Neuronal stem cell (in vitro differentiated cells): ENCODE results near the gene RAB22A.
A peak's percentile ranks its signal among the peaks of the same experiment; 100 is the strongest.

Experiments used
- DNase-seq: peaks from one replicate; pipeline ENCODE4 v3.0.0-alpha.2; 2013; ENCODE audit warnings: low spot score
- H2AFZ ChIP-seq: one replicate; pipeline ENCODE4 v1.6.1; 2013; ENCODE audit warnings: mild to moderate bottlenecking, low read length, inconsistent platforms
- H2AK5ac ChIP-seq: 2 replicates; pipeline ENCODE4 v1.6.1; 2013; ENCODE audit warnings: low read depth, mild to moderate bottlenecking, inconsistent platforms, low read length, moderate library complexity, mixed read lengths
- H2BK120ac ChIP-seq: 2 replicates; pipeline ENCODE4 v1.6.1; 2013; ENCODE audit warnings: low read depth, mild to moderate bottlenecking, inconsistent platforms, low read length, moderate library complexity, mixed read lengths
- H2BK12ac ChIP-seq: one replicate; pipeline ENCODE4 v1.6.1; 2013; ENCODE audit warnings: low read length, inconsistent platforms
- H2BK15ac ChIP-seq: 2 replicates; pipeline ENCODE4 v1.6.1; 2013; ENCODE audit warnings: mild to moderate bottlenecking, low read length, inconsistent platforms, mixed read lengths
- H2BK5ac ChIP-seq: one replicate; pipeline ENCODE4 v1.6.1; 2013; ENCODE audit warnings: inconsistent platforms, mild to moderate bottlenecking, low read length, moderate library complexity
- H3K14ac ChIP-seq: one replicate; pipeline ENCODE4 v1.6.1; 2013; ENCODE audit warnings: low read length, inconsistent platforms
- H3K18ac ChIP-seq: 2 replicates; pipeline ENCODE4 v1.6.1; 2013; ENCODE audit warnings: low read length, inconsistent platforms
- H3K23ac ChIP-seq: 2 replicates; pipeline ENCODE4 v1.6.1; 2013; ENCODE audit warnings: low read depth, mild to moderate bottlenecking, mixed read lengths, low read length, inconsistent platforms; ENCODE audit not compliant: poor library complexity
- H3K27ac ChIP-seq: replicated peaks from 3 replicates; pipeline ENCODE4 v1.5.1; 2013; ENCODE audit warnings: low read length, inconsistent platforms
- H3K27me3 ChIP-seq, 3 experiments: 2 replicates each; pipeline ENCODE4 v1.6.1; 2013; ENCODE audit warnings: low read length in 3 of 3, mild to moderate bottlenecking in 2 of 3, inconsistent platforms in 1 of 3, low read depth in 1 of 3, mixed read lengths in 1 of 3, moderate library complexity in 1 of 3; ENCODE audit not compliant: control insufficient read depth in 3 of 3, insufficient read depth in 3 of 3
- H3K36me3 ChIP-seq, 2 donors: replicated peaks in 1 of 2; 2 replicates each; pipeline ENCODE4 v1.6.1; 2013; ENCODE audit warnings: low read length in 2 of 2; ENCODE audit not compliant: control insufficient read depth in 2 of 2, insufficient read depth in 2 of 2
- H3K4ac ChIP-seq: 2 replicates; pipeline ENCODE4 v1.6.1; 2013; ENCODE audit warnings: inconsistent platforms, mild to moderate bottlenecking, low read length, moderate library complexity
- H3K4me1 ChIP-seq, 2 donors: 1 replicate in 1 of 2; 2 replicates in 1 of 2; pipeline ENCODE4 v1.6.1; 2013; ENCODE audit warnings: low read length in 2 of 2, low read depth in 1 of 2; ENCODE audit not compliant: control insufficient read depth in 2 of 2, insufficient read depth in 1 of 2
- H3K4me2 ChIP-seq: one replicate; pipeline ENCODE4 v1.6.1; 2013; ENCODE audit warnings: mild to moderate bottlenecking, low read length, inconsistent platforms; ENCODE audit not compliant: insufficient read depth, poor library complexity, severe bottlenecking
- H3K4me3 ChIP-seq, 2 donors: 2 replicates each; pipeline ENCODE4 v1.5.1; 2013; ENCODE audit warnings: low read length in 2 of 2, mild to moderate bottlenecking in 2 of 2, inconsistent platforms in 1 of 2, moderate library complexity in 1 of 2
- H3K79me1 ChIP-seq: one replicate; pipeline ENCODE4 v1.6.1; 2013; ENCODE audit warnings: low read depth, mild to moderate bottlenecking, inconsistent platforms, low read length, moderate library complexity
- H3K9ac ChIP-seq: one replicate; pipeline ENCODE4 v1.6.1; 2013; ENCODE audit warnings: mild to moderate bottlenecking, low read depth, low read length, inconsistent platforms; ENCODE audit not compliant: poor library complexity
- H3K9me3 ChIP-seq, 2 donors: replicated peaks in 1 of 2; 2 replicates each; pipeline versions ENCODE3 to v1.6.1; 2013; ENCODE audit warnings: low read length in 2 of 2, mild to moderate bottlenecking in 2 of 2, inconsistent platforms in 1 of 2, low read depth in 1 of 2, mixed read lengths in 1 of 2, moderate library complexity in 1 of 2; ENCODE audit not compliant: control insufficient read depth in 2 of 2, insufficient read depth in 1 of 2
- H4K8ac ChIP-seq: one replicate; pipeline ENCODE4 v1.6.1; 2013; ENCODE audit warnings: low read depth, mild to moderate bottlenecking, inconsistent platforms, low read length, moderate library complexity
- H4K91ac ChIP-seq: one replicate; pipeline ENCODE4 v1.6.1; 2013; ENCODE audit warnings: low read length, low read depth, mild to moderate bottlenecking, inconsistent platforms; ENCODE audit not compliant: poor library complexity
- WGBS, 2 donors: extraction: QIAGEN DNeasy Blood & Tissue Kit; methylation state at CpG; one replicate each; pipeline ENCODE4 v1.1.7; 2013; ENCODE audit warnings: missing lambda C conversion rate in 2 of 2, mixed read lengths in 1 of 2; ENCODE audit not compliant: insufficient read length in 2 of 2, insufficient replicate concordance in 1 of 2; ENCODE audit errors: extremely low coverage in 2 of 2; 5-methylcytosine and 5-hydroxymethylcytosine counted together

Gene RAB22A

DNA sequence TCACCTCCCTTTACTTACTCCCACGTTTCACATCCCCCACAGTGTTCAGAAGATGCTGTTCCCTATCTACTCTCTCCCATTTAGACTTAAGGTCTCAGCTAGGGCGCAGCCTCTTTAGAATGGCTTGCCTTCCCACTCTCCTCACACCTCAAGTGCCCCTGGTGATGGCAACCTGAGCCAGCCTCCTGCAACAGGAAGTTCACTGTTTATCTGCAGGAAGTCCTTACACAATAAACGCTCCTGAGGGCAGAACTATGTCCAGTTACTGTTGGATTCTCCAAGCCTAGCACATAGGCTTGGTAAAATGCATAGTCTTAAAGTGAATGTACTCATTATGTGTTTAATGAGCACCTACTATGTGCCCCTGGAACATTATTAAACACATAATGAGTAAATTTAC is 21.9 kb upstream of the RAB22A start:
- H4K91ac ChIP-seq, result no peak overlapping the region
- no peak overlapping the region for H2AK5ac ChIP-seq
- H3K9ac ChIP-seq, result no peak overlapping the region
- H3K18ac ChIP-seq, result no peak overlapping the region
- H3K9me3 ChIP-seq, result no peaks in the 10 kb centered on the region
- H4K8ac ChIP-seq, result no peak overlapping the region
- no peaks in the 10 kb centered on the region for H3K27me3 ChIP-seq
- H3K4ac ChIP-seq, result no peak overlapping the region
- DNase-seq, result no peak
- no peak overlapping the region for H3K27ac ChIP-seq
- no peaks in the 10 kb centered on the region for H3K4me1 ChIP-seq
- no peak overlapping the region for H3K4me3 ChIP-seq
- no peak overlapping the region for H3K14ac ChIP-seq
- no peaks in the 10 kb centered on the region for H3K79me1 ChIP-seq
- no peak overlapping the region for H2BK120ac ChIP-seq
- H2BK12ac ChIP-seq, result no peak overlapping the region
- H3K36me3 ChIP-seq, result peaks cover 0 to 5% of the 10 kb centered on the region in 2 donors
- H2BK15ac ChIP-seq, result no peak overlapping the region
- H3K23ac ChIP-seq, result no peak overlapping the region
- no peak overlapping the region for H2AFZ ChIP-seq
- no peak overlapping the region for H3K4me2 ChIP-seq
- no CpG with 5 or more reads among the region's 3 CpGs for WGBS, 2 donors
- no peak overlapping the region for H2BK5ac ChIP-seq

DNA sequence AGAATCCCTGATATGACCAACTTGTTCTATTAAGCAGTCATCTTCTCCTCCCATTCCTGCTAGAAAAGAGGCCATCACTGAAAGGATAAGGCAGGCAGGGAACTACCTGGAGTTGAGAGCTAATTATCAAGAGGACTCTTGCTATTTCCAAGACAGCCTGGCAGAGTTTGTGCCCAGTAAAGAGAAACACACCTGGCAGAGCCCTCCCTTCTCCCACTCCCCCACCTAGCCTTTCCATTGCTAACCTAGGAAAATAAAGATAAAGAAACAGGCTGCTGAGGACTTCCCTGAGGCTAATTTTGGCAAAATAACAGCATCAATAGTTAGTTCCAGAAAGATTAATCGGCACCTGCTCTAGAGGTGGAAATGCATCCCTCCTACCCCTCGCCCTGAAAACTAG is 20.4 kb upstream of the RAB22A start:
- H3K36me3 ChIP-seq, result peaks cover 0 to 5% of the 10 kb centered on the region in 2 donors

DNA sequence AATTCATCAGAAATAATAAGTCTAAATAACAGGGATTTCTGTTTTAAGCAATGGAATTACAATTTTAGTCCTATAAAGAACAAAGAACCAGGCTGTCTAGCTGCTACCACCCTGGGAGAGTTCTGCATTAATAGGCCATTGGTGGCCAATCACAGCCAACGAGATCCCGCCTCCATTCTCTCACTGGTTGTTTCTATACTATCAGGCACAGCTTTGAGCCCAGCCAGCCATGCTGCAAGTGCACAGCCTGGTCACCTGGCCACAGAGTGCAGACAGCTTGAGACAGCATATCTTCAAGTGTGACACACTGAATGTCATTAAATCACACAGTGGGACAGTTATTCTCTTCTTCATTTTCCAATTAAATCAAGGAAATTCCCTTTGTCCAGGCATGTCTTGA is 16.1 kb upstream of the RAB22A start:
- no peak overlapping the region for H3K4me2 ChIP-seq
- no peaks in the 10 kb centered on the region for H3K36me3 ChIP-seq
- peaks cover 6 to 8% of the 10 kb centered on the region in 2 donors for H3K4me1 ChIP-seq
- H3K23ac ChIP-seq, result no peak overlapping the region
- H3K9me3 ChIP-seq, result no peaks in the 10 kb centered on the region
- no peak overlapping the region for H2AK5ac ChIP-seq
- H2BK5ac ChIP-seq, result no peak overlapping the region
- peaks cover 2% of the 10 kb centered on the region for H3K79me1 ChIP-seq
- peak; percentile 29 for DNase-seq
- H3K14ac ChIP-seq, result no peak overlapping the region
- no peaks in the 10 kb centered on the region for H3K27me3 ChIP-seq
- H2BK15ac ChIP-seq, result no peak overlapping the region
- H2AFZ ChIP-seq, result peak overlapping the region; percentile 7
- H3K9ac ChIP-seq, result no peak overlapping the region
- H4K91ac ChIP-seq, result no peak overlapping the region
- no peak overlapping the region for H4K8ac ChIP-seq
- H2BK12ac ChIP-seq, result no peak overlapping the region
- no peak overlapping the region for H3K18ac ChIP-seq
- H3K27ac ChIP-seq, result no peak overlapping the region
- WGBS, 2 donors, result no CpG with 5 or more reads among the region's 2 CpGs
- no peak overlapping the region for H3K4me3 ChIP-seq
- H3K4ac ChIP-seq, result no peak overlapping the region
- H2BK120ac ChIP-seq, result no peak overlapping the region

More for the DNA sequence above, 20.4 kb upstream of the RAB22A start:
- H2BK12ac ChIP-seq, result no peak overlapping the region
- H2AK5ac ChIP-seq, result no peak overlapping the region
- H3K9ac ChIP-seq, result no peak overlapping the region
- H2BK5ac ChIP-seq, result no peak overlapping the region
- H2BK120ac ChIP-seq, result no peak overlapping the region
- H2AFZ ChIP-seq, result no peak overlapping the region
- no peak overlapping the region for H3K18ac ChIP-seq
- no CpG with 5 or more reads among the region's 2 CpGs for WGBS, 2 donors
- H3K4me2 ChIP-seq, result no peak overlapping the region
- no peaks in the 10 kb centered on the region for H3K79me1 ChIP-seq
- no peak overlapping the region for H3K4ac ChIP-seq
- no peak overlapping the region for H2BK15ac ChIP-seq
- H4K91ac ChIP-seq, result no peak overlapping the region
- no peak overlapping the region for H3K27ac ChIP-seq
- H3K14ac ChIP-seq, result no peak overlapping the region
- H3K27me3 ChIP-seq, result no peaks in the 10 kb centered on the region
- H4K8ac ChIP-seq, result no peak overlapping the region
- H3K23ac ChIP-seq, result no peak overlapping the region
- H3K4me3 ChIP-seq, result no peak overlapping the region
- no peaks in the 10 kb centered on the region for H3K9me3 ChIP-seq
- DNase-seq, result no peak
- H3K4me1 ChIP-seq, result peaks cover 2 to 6% of the 10 kb centered on the region in 2 donors

DNA sequence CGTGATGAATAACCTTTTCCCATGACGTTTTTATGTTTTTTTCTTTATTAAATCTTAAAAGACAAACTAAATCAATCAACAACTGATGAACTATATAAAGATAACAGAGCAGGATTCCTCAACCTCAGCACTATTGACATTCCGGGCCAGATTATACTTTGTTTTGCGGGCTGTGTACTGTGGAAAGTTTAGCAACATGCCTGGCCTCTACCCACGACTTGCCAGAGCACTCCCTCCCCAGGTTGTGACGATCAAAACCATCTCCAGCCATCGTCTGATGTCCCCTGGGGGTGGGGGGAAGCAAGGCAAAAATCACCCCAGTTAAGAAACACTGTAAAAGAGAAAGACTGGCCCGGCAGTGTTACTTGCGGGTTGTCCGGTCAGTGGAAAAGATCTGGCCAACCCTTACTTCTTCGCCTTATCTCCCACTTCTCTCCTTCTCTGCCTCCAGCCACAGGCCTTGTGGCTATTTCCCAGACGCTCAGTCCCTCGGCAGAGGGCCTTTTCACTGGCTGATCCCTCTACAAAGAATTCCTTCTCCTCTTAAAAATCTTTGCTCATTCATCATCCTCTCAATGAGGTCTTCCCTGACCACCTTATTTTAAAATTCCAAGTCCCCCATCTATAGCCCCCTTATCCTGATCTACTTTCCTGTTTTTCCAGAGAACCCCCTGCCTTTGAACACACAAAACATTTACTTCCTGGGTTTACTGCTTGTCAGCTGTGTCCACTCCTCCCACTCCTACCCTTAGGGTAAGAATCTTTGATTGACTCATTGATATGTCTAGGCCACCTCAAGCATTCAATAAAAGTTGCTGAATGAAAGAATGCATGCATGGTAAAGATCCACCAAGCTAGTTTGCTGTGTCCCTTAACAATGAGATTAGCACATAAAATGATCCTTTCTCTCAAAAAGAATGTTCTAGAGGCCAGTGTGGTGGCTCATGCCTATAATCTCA is 14.7 kb upstream of the RAB22A start:
- H3K79me1 ChIP-seq, result peaks cover 2% of the 10 kb centered on the region
- no peak for DNase-seq
- H2BK120ac ChIP-seq, result no peak overlapping the region
- H2AK5ac ChIP-seq, result no peak overlapping the region
- no peak overlapping the region for H3K4me2 ChIP-seq
- H3K4me3 ChIP-seq, result no peak overlapping the region
- H3K14ac ChIP-seq, result no peak overlapping the region
- H3K4me1 ChIP-seq, result peaks cover 6 to 8% of the 10 kb centered on the region in 2 donors
- WGBS, 2 donors, result no CpG with 5 or more reads among the region's 13 CpGs
- H3K18ac ChIP-seq, result no peak overlapping the region
- peak overlapping the region; percentile 73 for H2AFZ ChIP-seq
- H3K36me3 ChIP-seq, result no peaks in the 10 kb centered on the region
- no peak overlapping the region for H3K23ac ChIP-seq
- H3K27ac ChIP-seq, result no peak overlapping the region
- H2BK15ac ChIP-seq, result no peak overlapping the region
- no peak overlapping the region for H3K4ac ChIP-seq
- H2BK5ac ChIP-seq, result no peak overlapping the region
- H3K9me3 ChIP-seq, result no peaks in the 10 kb centered on the region
- no peak overlapping the region for H3K9ac ChIP-seq
- no peak overlapping the region for H2BK12ac ChIP-seq
- H3K27me3 ChIP-seq, result no peaks in the 10 kb centered on the region
- no peak overlapping the region for H4K8ac ChIP-seq
- H4K91ac ChIP-seq, result no peak overlapping the region
